H1 (cell line): ENCODE data around the gene PRR16. TPM values are rescaled to one million over a fixed set of nuclear protein-coding genes. Genes with fewer than 3 reads are reported as not detected.
A peak's percentile ranks its signal among the peaks of the same experiment; 100 is the strongest.

Experiments
- ASH2L ChIP-seq: fragments of 200-600, 300-600 bp; sonication (generic); IDR thresholded peaks from one replicate; pipeline ENCODE4 v1.7.1; 2017; ENCODE audit warnings: low read length
- CEBPB ChIP-seq: IDR thresholded peaks from 2 replicates; pipeline ENCODE4 v1.6.1; 2012; ENCODE audit warnings: low read depth, low read length
- CTBP2 ChIP-seq: IDR thresholded peaks from 2 replicates; pipeline ENCODE4 v1.7.0; 2011; ENCODE audit warnings: borderline replicate concordance, mild to moderate bottlenecking, moderate library complexity, mixed read lengths, low read length; ENCODE audit not compliant: insufficient read depth, insufficient read length
- E2F6 ChIP-seq: IDR thresholded peaks from 2 replicates; pipeline ENCODE4 v1.6.1; 2012; ENCODE audit warnings: inconsistent platforms
- EZH2 ChIP-seq: fragments of 200-600 bp; sonication (generic); IDR thresholded peaks from 2 replicates; pipeline ENCODE4 v1.7.1; 2012; ENCODE audit warnings: low read depth, mild to moderate bottlenecking, moderate library complexity, low read length, inconsistent platforms; ENCODE audit not compliant: severe bottlenecking
- JUN ChIP-seq: IDR thresholded peaks from 2 replicates; pipeline ENCODE4 v1.6.1; 2011; ENCODE audit warnings: low read depth, mild to moderate bottlenecking, improper control_type of control experiment, low read length
- KDM1A ChIP-seq: fragments of 200-600, 300-600 bp; sonication (generic); IDR thresholded peaks from 2 replicates; pipeline ENCODE4 v1.7.1; 2016; ENCODE audit warnings: mild to moderate bottlenecking, low read length, borderline replicate concordance
- KDM4A ChIP-seq: IDR thresholded peaks from one replicate; pipeline ENCODE4 v1.7.1; 2012; ENCODE audit warnings: low read depth, mild to moderate bottlenecking, moderate library complexity, low read length, inconsistent platforms; ENCODE audit not compliant: severe bottlenecking
- MAX ChIP-seq: IDR thresholded peaks from 2 replicates; pipeline ENCODE4 v1.6.1; 2012; ENCODE audit warnings: inconsistent platforms
- NRF1 ChIP-seq: IDR thresholded peaks from 2 replicates; pipeline ENCODE4 v1.6.1; 2011; ENCODE audit warnings: mild to moderate bottlenecking, low read depth, low read length, improper control_type of control experiment
- POLR2AphosphoS5 ChIP-seq: IDR thresholded peaks from 2 replicates; pipeline ENCODE4 v1.6.1; 2011; ENCODE audit warnings: low read depth, low read length
- POU5F1 ChIP-seq: IDR thresholded peaks from 2 replicates; pipeline ENCODE4 v1.6.1; 2011; ENCODE audit warnings: low read depth, mild to moderate bottlenecking, low read length, moderate library complexity
- RXRA ChIP-seq: IDR thresholded peaks from 2 replicates; pipeline ENCODE4 v1.6.1; 2011; ENCODE audit warnings: low read depth, mild to moderate bottlenecking, low read length, moderate library complexity; ENCODE audit not compliant: insufficient read depth
- SIN3A ChIP-seq, 2 experiments: IDR thresholded peaks in 1 of 2; conservative IDR thresholded peaks in 1 of 2; 2 replicates each; pipeline ENCODE4 v1.6.1; 2011 to 2012; ENCODE audit warnings: low read length in 2 of 2, improper control_type of control experiment in 1 of 2, low read depth in 1 of 2, mild to moderate bottlenecking in 1 of 2
- SIX5 ChIP-seq: IDR thresholded peaks from 2 replicates; pipeline ENCODE4 v1.6.1; 2011; ENCODE audit warnings: mild to moderate bottlenecking, low read depth, low read length
- SP2 ChIP-seq: IDR thresholded peaks from 2 replicates; pipeline ENCODE4 v1.6.1; 2012; ENCODE audit warnings: mild to moderate bottlenecking, low read length, inconsistent platforms
- SUZ12 ChIP-seq: fragments of 200-600 bp; sonication (generic); IDR thresholded peaks from 2 replicates; pipeline ENCODE4 v1.6.1; 2012; ENCODE audit warnings: mild to moderate bottlenecking, inconsistent platforms, low read length, moderate library complexity, mixed read lengths
- USF2 ChIP-seq: IDR thresholded peaks from 2 replicates; pipeline ENCODE4 v1.6.1; 2011; ENCODE audit warnings: low read length, improper control_type of control experiment
- polyA plus RNA-seq, 7 experiments: library from polyadenylated mRNA; depleted of rRNA in 3 of 7; stranded (reverse) in 5 of 7; unstranded in 2 of 7; fragments of >200 nt in 5 of 7; fragments of 200-250 nt in 2 of 7; gene quantifications; 1 replicate in 5 of 7; 2 replicates in 1 of 7; 4 replicates in 1 of 7; pipeline versions ENCODE4 v1.2.1 to v1.2.3, GENCODE V29; 2011 to 2013; ENCODE audit warnings: missing spikeins in 2 of 7, mixed read lengths in 2 of 7
- total RNA-seq: library from RNA; stranded (reverse); fragmentation: NEBNext Ultra II Directional; extraction: Animal tissue kit (Norgen Biotek cat#: 25700); gene quantifications from 2 replicates; pipeline ENCODE4 v1.2.1, GENCODE V29; 2021

PRR16 gene
- total and polyA plus RNA-seq, 2 of the 8 experiments (the other 6 are each of a cell fraction or from before 2014, with no cell fraction given) = 0.73 to 1.6 TPM

- TF ChIP-seq MAX (peak; percentile 89), POLR2AphosphoS5 (no peak), SUZ12 (peak; percentile 41; the same call in 1 of the 2 replicates), CTBP2 (peak; percentile 83), NRF1 (peak; percentile 21; the same call in 1 of the 2 replicates), RXRA (no peak), CEBPB (no peak), ASH2L (peak; percentile 71), SP2 (no peak), KDM1A (no peak), SIX5 (no peak), E2F6 (peak; percentile 93), SIN3A (conservative IDR thresholded peaks at IDR 0.05 in 1 of 2, IDR thresholded peaks at IDR 0.05 in 1 of 2; ENCODE audit: low read depth in 1 of 2, low read length in 2 of 2) (peak in 1 of 2 experiments; percentile 46; a peak in 2 of 4 replicates), EZH2 (no peak), POU5F1 (no peak), USF2 (0 out of 2 replicates have a peak, but pooled peaks have one; percentile 9), KDM4A (peak; percentile 76), JUN (no peak)
Measured at GRCh38 chr5:120463991-120464626, at the start of gene PRR16 (continued).
